Panc1 (cell line): ENCODE results near the gene TP63. TPM values are rescaled to one million over a fixed set of nuclear protein-coding genes. Genes with fewer than 3 reads are reported as not detected.

ENCODE experiments used
- ATAC-seq: fragments of 200-7000 bp; cut with Tn5 transposase; 2 replicates; pipeline ENCODE4 v1.9.1; 2020; ENCODE audit warnings: mild to moderate bottlenecking, moderate library complexity
- BruUV-seq: library from RNA; stranded (reverse); fragments of 400-500 nt; replicated peaks from 2 replicates; lab custom pipeline; 2021; lab: Mats Ljungman, UMichigan
- CTCF ChIA-PET: fragments of 300-600 bp; sonication (Branson Sonifier 250); formaldehyde crosslinking; loops from one replicate; lab custom pipeline; 2022; ENCODE audit warnings: antibody characterized with exemption; lab: Charles Lee
- POLR2A ChIA-PET: fragments of 300-600 bp; sonication (Branson Sonifier 250); formaldehyde crosslinking; loops from one replicate; lab custom pipeline; 2022; ENCODE audit warnings: antibody characterized with exemption; lab: Charles Lee
- DNase-seq: peaks from one replicate; pipeline ENCODE4 v3.0.0-alpha.2; 2010; ENCODE audit warnings: low read depth, low spot score
- H3K27ac ChIP-seq: 2 replicates; pipeline ENCODE4 v1.5.1; 2011; ENCODE audit warnings: mild to moderate bottlenecking, low read length, inconsistent platforms
- H3K27me3 ChIP-seq: fragments of 200-500 bp; sonication (Bioruptor generic); 2 replicates; pipeline ENCODE4 v1.6.0; 2014; ENCODE audit warnings: low read length, inconsistent platforms; ENCODE audit not compliant: control insufficient read depth, insufficient read depth
- H3K36me3 ChIP-seq: fragments of 200-500 bp; sonication (Bioruptor generic); 2 replicates; pipeline ENCODE4 v1.5.1; 2014; ENCODE audit warnings: inconsistent platforms, mild to moderate bottlenecking, low read length, moderate library complexity; ENCODE audit not compliant: control insufficient read depth, insufficient read depth
- H3K4me1 ChIP-seq: 2 replicates; pipeline ENCODE4 v1.5.1; 2011; ENCODE audit warnings: inconsistent platforms, mild to moderate bottlenecking, low read length, moderate library complexity; ENCODE audit not compliant: control insufficient read depth, insufficient read depth
- H3K4me3 ChIP-seq, 2 experiments: 2 replicates each; pipeline ENCODE4 v1.5.1; 2011 to 2012; ENCODE audit warnings: low read depth in 2 of 2, low read length in 2 of 2, mild to moderate bottlenecking in 2 of 2, inconsistent platforms in 1 of 2, moderate library complexity in 1 of 2
- H3K9me3 ChIP-seq: fragments of 200-500 bp; sonication (Bioruptor generic); 2 replicates; pipeline ENCODE4 v1.5.1; 2014; ENCODE audit warnings: low read depth, mild to moderate bottlenecking, inconsistent platforms, low read length, moderate library complexity; ENCODE audit not compliant: control insufficient read depth, insufficient read depth
- POLR2AphosphoS5 ChIP-seq: IDR thresholded peaks from 2 replicates; pipeline ENCODE4 v1.6.1; 2012; ENCODE audit warnings: mild to moderate bottlenecking, low read depth, low read length, moderate library complexity
- SIN3A ChIP-seq: IDR thresholded peaks from 2 replicates; pipeline ENCODE4 v1.6.1; 2012; ENCODE audit warnings: low read depth, mild to moderate bottlenecking, low read length, moderate library complexity, borderline replicate concordance; ENCODE audit not compliant: insufficient read depth
- TCF7L2 ChIP-seq: IDR thresholded peaks from 2 replicates; pipeline ENCODE4 v1.6.1; 2011; ENCODE audit warnings: mild to moderate bottlenecking, low read depth, low read length, inconsistent platforms
- in situ Hi-C: cut with HindIII; loops from 2 replicates; pipeline ENCODE4 v1.10.0; 2016; ENCODE audit warnings: low sequenced_read_pairs, low pct_unique_long_range_greater_than_20kb
- intact Hi-C: fragments of 100-400 bp; cut with micrococcal nuclease; formaldehyde crosslinking; loops from one replicate; pipeline ENCODE4 v1.10.0; 2022; ENCODE audit not compliant: unreplicated experiment
- total RNA-seq: library from RNA; stranded (reverse); gene quantifications from one replicate; pipeline ENCODE4 v1.2.1, GENCODE V29; 2021; ENCODE audit not compliant: unreplicated experiment
- TF ChIP-seq, protein P1 (sequence below), 2 experiments: IDR thresholded peaks; 2 replicates each; pipeline ENCODE4 v1.6.1; 2011 to 2012; ENCODE audit warnings: low read depth in 2 of 2, control low read depth in 1 of 2, low read length in 1 of 2, mild to moderate bottlenecking in 1 of 2, moderate library complexity in 1 of 2; ENCODE audit not compliant: insufficient read depth in 1 of 2
- TF ChIP-seq, protein P2 (sequence below): fragments of 450-650 bp; IDR thresholded peaks from 2 replicates; pipeline ENCODE4 v1.5.1; 2017; ENCODE audit warnings: mild to moderate bottlenecking

TP63 gene
- total RNA-seq, 1 experiment from 2014 or later = 0.51 TPM

DNA sequence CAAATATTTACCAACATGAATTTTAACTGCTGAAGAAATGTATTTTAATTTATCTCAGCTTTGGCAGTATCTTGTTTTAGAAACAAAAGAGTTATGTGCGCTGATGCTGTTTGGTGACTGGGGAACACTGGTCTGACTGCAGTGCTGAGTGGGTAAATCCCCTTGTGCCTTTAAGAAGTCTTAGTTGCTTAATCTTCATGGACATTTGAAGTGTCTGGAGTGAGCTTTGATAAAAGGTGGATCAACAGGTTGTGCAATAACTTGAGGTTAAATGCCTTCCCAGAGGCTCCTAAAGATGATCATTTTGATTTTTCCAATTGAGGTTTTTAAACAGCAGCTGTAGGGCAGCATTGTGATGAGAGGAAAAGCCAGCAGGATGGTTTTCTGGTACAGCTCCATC lies 68.7 kb downstream of the TP63 start:
- Histone ChIP-seq H3K9me3 (no peaks in the 10 kb centered on the region), H3K27ac (no peak overlapping the region), H3K4me3 (no peak overlapping the region), H3K36me3 (no peaks in the 10 kb centered on the region), H3K4me1 (no peaks in the 10 kb centered on the region), H3K27me3 (no peaks in the 10 kb centered on the region)
- intact Hi-C loops = no loop called here
- POLR2A ChIA-PET = no interaction called here
- DNase-seq (no peak), ATAC-seq (no peak)
- in situ Hi-C loops = no loop called here
- TF ChIP-seq SIN3A (no peak), POLR2AphosphoS5 (no peak), TCF7L2 (no peak)
- TF ChIP-seq, protein P1, sequence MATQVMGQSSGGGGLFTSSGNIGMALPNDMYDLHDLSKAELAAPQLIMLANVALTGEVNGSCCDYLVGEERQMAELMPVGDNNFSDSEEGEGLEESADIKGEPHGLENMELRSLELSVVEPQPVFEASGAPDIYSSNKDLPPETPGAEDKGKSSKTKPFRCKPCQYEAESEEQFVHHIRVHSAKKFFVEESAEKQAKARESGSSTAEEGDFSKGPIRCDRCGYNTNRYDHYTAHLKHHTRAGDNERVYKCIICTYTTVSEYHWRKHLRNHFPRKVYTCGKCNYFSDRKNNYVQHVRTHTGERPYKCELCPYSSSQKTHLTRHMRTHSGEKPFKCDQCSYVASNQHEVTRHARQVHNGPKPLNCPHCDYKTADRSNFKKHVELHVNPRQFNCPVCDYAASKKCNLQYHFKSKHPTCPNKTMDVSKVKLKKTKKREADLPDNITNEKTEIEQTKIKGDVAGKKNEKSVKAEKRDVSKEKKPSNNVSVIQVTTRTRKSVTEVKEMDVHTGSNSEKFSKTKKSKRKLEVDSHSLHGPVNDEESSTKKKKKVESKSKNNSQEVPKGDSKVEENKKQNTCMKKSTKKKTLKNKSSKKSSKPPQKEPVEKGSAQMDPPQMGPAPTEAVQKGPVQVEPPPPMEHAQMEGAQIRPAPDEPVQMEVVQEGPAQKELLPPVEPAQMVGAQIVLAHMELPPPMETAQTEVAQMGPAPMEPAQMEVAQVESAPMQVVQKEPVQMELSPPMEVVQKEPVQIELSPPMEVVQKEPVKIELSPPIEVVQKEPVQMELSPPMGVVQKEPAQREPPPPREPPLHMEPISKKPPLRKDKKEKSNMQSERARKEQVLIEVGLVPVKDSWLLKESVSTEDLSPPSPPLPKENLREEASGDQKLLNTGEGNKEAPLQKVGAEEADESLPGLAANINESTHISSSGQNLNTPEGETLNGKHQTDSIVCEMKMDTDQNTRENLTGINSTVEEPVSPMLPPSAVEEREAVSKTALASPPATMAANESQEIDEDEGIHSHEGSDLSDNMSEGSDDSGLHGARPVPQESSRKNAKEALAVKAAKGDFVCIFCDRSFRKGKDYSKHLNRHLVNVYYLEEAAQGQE (IDR thresholded peaks at IDR 0.05; ENCODE audit: insufficient read depth in 1 of 2, low read depth in 2 of 2, low read length in 1 of 2) = no peak
- TF ChIP-seq, protein P2, sequence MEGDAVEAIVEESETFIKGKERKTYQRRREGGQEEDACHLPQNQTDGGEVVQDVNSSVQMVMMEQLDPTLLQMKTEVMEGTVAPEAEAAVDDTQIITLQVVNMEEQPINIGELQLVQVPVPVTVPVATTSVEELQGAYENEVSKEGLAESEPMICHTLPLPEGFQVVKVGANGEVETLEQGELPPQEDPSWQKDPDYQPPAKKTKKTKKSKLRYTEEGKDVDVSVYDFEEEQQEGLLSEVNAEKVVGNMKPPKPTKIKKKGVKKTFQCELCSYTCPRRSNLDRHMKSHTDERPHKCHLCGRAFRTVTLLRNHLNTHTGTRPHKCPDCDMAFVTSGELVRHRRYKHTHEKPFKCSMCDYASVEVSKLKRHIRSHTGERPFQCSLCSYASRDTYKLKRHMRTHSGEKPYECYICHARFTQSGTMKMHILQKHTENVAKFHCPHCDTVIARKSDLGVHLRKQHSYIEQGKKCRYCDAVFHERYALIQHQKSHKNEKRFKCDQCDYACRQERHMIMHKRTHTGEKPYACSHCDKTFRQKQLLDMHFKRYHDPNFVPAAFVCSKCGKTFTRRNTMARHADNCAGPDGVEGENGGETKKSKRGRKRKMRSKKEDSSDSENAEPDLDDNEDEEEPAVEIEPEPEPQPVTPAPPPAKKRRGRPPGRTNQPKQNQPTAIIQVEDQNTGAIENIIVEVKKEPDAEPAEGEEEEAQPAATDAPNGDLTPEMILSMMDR = no peak
- CTCF ChIA-PET = no interaction called here
- BruUV-seq = no TSS peak

DNA sequence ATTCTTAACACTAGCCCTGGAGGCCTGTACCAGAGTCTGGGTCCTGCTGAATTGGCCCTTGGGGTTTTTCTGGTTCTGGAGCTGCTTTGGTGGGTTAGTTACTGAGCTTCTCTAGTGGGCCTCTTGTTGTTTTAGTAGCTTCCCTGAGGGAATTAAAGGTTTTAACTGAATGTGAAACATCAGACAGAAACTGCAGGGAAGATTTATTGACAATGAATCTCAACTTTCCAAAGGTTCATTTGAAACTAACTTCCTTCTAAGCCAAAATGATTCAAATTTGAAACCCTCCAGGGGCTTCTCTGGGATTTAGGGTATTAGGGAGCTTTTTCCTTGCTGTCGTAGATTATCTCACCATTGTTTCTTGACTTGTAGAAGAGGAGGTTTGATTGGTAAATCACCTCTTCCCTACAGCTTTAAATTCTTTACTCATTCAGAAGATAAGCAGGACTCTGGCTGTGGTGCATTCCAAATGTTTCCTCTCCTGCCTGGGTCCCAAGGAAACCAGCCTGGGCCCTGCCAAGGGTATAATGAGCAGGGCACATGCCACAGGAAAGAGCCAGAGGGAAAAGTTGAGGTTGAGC lies 71.0 kb downstream of the TP63 start:
- POLR2A ChIA-PET = no interaction called here
- TF ChIP-seq SIN3A (no peak), TCF7L2 (no peak), POLR2AphosphoS5 (no peak)
- TF ChIP-seq, protein P2 = no peak
- TF ChIP-seq, protein P1 (IDR thresholded peaks at IDR 0.05; ENCODE audit: insufficient read depth in 1 of 2, low read depth in 2 of 2, low read length in 1 of 2) = no peak
- CTCF ChIA-PET = no interaction called here

More for the DNA sequence above, 71.0 kb downstream of the TP63 start:
- H3K27ac ChIP-seq = no peak overlapping the region
- H3K27me3 ChIP-seq = no peaks in the 10 kb centered on the region
- no peaks in the 10 kb centered on the region for H3K9me3 ChIP-seq
- H3K36me3 ChIP-seq = no peaks in the 10 kb centered on the region
- in situ Hi-C loops = no loop called here
- DNase-seq = no peak
- no peaks in the 10 kb centered on the region for H3K4me1 ChIP-seq
- H3K4me3 ChIP-seq = no peak overlapping the region
- BruUV-seq = no TSS peak
- intact Hi-C loops = no loop called here
- no peak for ATAC-seq
